Activated naive CD8-positive, alpha-beta T cell treated with anti-CD3 and anti-CD28 coated beads for 36 hours (primary cell): ENCODE measurements around the gene GABRD. TPM values are rescaled to one million over a fixed set of nuclear protein-coding genes. Genes with fewer than 3 reads are reported as not detected.
A peak's percentile ranks its signal among the peaks of the same experiment; 100 is the strongest.
"Not testable (repeated sequence)": the region's sequence is repeated elsewhere in the genome, so short reads cannot be mapped to it uniquely, and the experiment has no call there.

ENCODE experiments used
- DNase-seq: peaks from one replicate; pipeline ENCODE4 v3.0.0; 2021
- H3K27ac Mint-ChIP-seq: one replicate; pipeline ENCODE4 v1.8.0; 2022; ENCODE audit warnings: mild to moderate bottlenecking, moderate library complexity, mixed read lengths
- H3K27me3 Mint-ChIP-seq: one replicate; pipeline ENCODE4 v1.8.0; 2022; ENCODE audit warnings: mild to moderate bottlenecking, mixed read lengths
- H3K36me3 Mint-ChIP-seq: one replicate; pipeline ENCODE4 v1.8.0; 2021; ENCODE audit warnings: mild to moderate bottlenecking, mixed read lengths
- H3K4me1 Mint-ChIP-seq: one replicate; pipeline ENCODE4 v1.8.0; 2021; ENCODE audit warnings: mixed read lengths
- H3K4me3 Mint-ChIP-seq: one replicate; pipeline ENCODE4 v1.8.0; 2022; ENCODE audit warnings: mild to moderate bottlenecking, moderate library complexity, mixed read lengths
- H3K9me3 Mint-ChIP-seq: one replicate; pipeline ENCODE4 v1.8.0; 2022; ENCODE audit warnings: mixed read lengths
- total RNA-seq, 2 experiments: library from RNA; stranded (reverse); gene quantifications; one replicate each; pipeline ENCODE4 v1.2.3, GENCODE V29; 2021

GABRD gene, protein sequence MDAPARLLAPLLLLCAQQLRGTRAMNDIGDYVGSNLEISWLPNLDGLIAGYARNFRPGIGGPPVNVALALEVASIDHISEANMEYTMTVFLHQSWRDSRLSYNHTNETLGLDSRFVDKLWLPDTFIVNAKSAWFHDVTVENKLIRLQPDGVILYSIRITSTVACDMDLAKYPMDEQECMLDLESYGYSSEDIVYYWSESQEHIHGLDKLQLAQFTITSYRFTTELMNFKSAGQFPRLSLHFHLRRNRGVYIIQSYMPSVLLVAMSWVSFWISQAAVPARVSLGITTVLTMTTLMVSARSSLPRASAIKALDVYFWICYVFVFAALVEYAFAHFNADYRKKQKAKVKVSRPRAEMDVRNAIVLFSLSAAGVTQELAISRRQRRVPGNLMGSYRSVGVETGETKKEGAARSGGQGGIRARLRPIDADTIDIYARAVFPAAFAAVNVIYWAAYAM
- total RNA-seq = not detected

GRCh38 chr1:2019172-2019543 is at the start of gene GABRD:
Gene GABRD, plus strand, starts transcription at chr1:2019345. Its CDS starts 79 bp downstream, at chr1:2019424.
- peak; percentile 38 for DNase-seq
- Mint-ChIP-seq H3K4me3 (peak within 1 kb of the TSS; percentile 52), H3K27ac (no peak within 1 kb of the TSS), H3K4me1 (peaks cover 3% of the 10 kb centered on the region), H3K36me3 (no peaks in the 10 kb centered on the region), H3K9me3 (no peaks in the 10 kb centered on the region), H3K27me3 (peaks cover 86% of the 10 kb centered on the region)

DNA sequence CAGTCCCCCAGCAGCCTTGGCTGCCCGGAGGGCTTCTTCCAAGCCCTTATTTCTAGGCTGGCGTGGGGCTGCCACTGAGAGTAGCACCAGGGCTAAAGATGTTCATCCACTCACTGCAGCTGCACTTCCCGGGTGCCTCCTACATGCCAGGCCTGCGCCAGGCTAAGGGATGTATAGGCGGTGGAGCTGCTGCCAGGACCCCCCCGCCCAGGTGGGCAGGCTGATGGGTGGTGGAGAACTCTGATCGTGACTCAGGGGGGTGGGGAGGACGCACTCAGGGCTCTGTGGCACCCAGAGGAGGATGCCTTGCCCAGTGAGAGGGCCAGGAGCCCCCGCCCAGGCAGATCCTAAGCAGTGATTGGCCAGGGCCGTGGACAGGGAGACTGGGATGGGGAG is 49.6 kb upstream of the GABRD start:
- H3K36me3 Mint-ChIP-seq = no peaks in the 10 kb centered on the region
- no peak overlapping the region for H3K4me3 Mint-ChIP-seq
- DNase-seq = no peak
- no peak overlapping the region for H3K27ac Mint-ChIP-seq
- no peaks in the 10 kb centered on the region for H3K4me1 Mint-ChIP-seq
- H3K9me3 Mint-ChIP-seq = no peaks in the 10 kb centered on the region
- H3K27me3 Mint-ChIP-seq = peaks cover 13% of the 10 kb centered on the region

GRCh38 chr1:1969953-1970716 is 49.0 kb upstream of the GABRD start:
- Mint-ChIP-seq H3K4me3 (no peak overlapping the region), H3K36me3 (no peaks in the 10 kb centered on the region), H3K4me1 (no peaks in the 10 kb centered on the region), H3K27me3 (peaks cover 13% of the 10 kb centered on the region), H3K27ac (no peak overlapping the region), H3K9me3 (no peaks in the 10 kb centered on the region)
- DNase-seq = no peak

GRCh38 chr1:1971017-1971416 is 48.1 kb upstream of the GABRD start:
- peaks cover 10% of the 10 kb centered on the region for H3K27me3 Mint-ChIP-seq
- no peak for DNase-seq
- no peaks in the 10 kb centered on the region for H3K4me1 Mint-ChIP-seq
- H3K9me3 Mint-ChIP-seq = no peaks in the 10 kb centered on the region
- no peak overlapping the region for H3K4me3 Mint-ChIP-seq
- H3K27ac Mint-ChIP-seq = no peak overlapping the region
- no peaks in the 10 kb centered on the region for H3K36me3 Mint-ChIP-seq

GRCh38 chr1:1971688-1972087 is 47.5 kb upstream of the GABRD start:
- no peak for DNase-seq
- Mint-ChIP-seq H3K4me3 (no peak overlapping the region), H3K27me3 (peaks cover 9% of the 10 kb centered on the region), H3K9me3 (no peaks in the 10 kb centered on the region), H3K27ac (no peak overlapping the region), H3K36me3 (no peaks in the 10 kb centered on the region), H3K4me1 (no peaks in the 10 kb centered on the region)

DNA sequence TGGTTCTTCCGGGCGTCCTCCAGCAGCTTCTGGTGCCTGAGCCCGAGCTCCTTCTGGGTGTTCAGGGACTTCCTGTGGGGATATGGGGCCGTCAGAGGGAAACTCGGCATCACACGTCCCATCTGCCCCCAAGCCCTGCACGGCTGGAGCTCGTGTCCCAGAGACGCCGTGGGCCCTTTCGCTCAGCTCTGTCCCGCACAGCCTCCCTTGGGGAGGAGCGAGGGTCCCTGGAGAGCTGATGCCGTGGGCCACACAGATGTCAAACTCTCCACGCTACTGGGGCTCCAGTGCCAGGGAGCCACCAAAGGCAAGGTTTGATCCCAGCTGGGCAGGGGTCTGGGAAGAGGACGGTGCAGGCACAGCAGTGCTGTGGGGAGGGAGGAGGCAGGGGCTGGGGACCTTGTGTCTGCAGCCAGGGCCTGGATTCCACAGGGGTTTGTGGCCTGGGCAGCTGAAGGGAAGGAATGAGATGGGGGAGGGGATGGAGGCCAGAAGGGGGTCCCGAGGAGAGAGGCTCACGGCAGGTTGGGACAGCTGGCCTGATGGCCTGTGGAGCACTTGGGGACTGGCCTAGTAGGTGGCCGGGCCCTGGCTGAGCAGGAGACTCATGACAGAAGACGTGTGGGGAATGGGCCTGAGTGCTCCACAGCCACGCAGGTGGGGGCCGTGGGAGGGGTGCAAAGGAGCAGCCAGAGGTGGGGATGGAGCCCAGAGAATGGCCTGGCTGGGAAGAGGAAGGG is 46.0 kb upstream of the GABRD start:
- no peak overlapping the region for H3K4me3 Mint-ChIP-seq
- H3K9me3 Mint-ChIP-seq = no peaks in the 10 kb centered on the region
- no peaks in the 10 kb centered on the region for H3K4me1 Mint-ChIP-seq
- no peak for DNase-seq
- peaks cover 5% of the 10 kb centered on the region for H3K27me3 Mint-ChIP-seq
- no peak overlapping the region for H3K27ac Mint-ChIP-seq
- H3K36me3 Mint-ChIP-seq = no peaks in the 10 kb centered on the region

DNA sequence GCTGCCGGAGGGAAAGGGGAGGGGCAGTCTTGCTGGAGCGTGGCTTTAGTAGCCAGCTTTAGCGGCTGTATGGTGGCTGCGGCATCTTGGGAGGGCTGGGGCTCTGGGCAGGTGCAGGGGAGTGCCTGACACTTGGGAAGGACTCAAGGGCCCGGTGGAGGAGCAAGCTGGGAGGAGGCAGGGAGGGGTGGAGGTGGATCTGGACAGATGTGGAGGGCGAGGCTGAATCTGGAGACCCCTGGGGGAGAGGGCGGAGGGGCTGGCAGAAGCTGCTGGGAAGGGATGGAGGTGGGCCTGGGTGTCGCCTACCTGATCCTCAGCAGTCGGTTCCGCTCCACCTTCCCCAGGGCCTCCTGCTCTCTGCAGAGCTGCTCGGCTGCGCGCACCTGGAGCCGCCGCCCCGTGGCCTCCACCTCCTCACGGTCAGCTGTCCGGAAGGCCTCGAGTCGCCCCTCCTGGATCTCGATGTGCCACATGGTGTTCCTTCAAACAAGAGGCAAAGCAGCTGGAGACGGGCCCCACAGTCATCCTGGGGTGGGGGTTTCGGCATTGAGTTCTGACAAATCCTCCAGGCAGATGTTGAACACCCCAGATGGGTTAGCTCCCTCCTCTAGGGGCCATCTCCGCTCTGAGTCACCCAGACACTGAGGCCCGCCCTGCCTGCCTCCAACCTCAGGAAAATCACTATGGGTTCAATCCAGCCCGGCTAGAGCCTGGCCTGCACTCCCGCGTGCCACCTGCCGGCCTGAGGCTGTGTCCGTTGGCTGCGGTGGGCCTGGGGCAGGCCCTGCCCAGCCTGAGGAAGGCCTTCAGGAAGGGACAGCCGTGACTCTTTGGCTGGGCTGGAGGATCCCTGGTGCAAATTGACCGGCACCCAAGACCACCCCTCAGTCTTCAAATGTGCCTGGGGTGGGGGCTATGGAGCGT is 45.2 kb upstream of the GABRD start:
- DNase-seq = no peak
- peaks cover 5% of the 10 kb centered on the region for H3K27me3 Mint-ChIP-seq
- no peaks in the 10 kb centered on the region for H3K9me3 Mint-ChIP-seq
- H3K4me3 Mint-ChIP-seq = no peak overlapping the region
- no peaks in the 10 kb centered on the region for H3K36me3 Mint-ChIP-seq
- H3K27ac Mint-ChIP-seq = no peak overlapping the region
- no peaks in the 10 kb centered on the region for H3K4me1 Mint-ChIP-seq

- Mint-ChIP-seq H3K36me3 (no peaks in the 10 kb centered on the region), H3K27me3 (peaks cover 5% of the 10 kb centered on the region), H3K9me3 (no peaks in the 10 kb centered on the region), H3K4me3 (no peak overlapping the region), H3K27ac (no peak overlapping the region), H3K4me1 (no peaks in the 10 kb centered on the region)
- no peak for DNase-seq
Measured at GRCh38 chr1:1974834-1975233, 44.3 kb upstream of the GABRD start.

DNA sequence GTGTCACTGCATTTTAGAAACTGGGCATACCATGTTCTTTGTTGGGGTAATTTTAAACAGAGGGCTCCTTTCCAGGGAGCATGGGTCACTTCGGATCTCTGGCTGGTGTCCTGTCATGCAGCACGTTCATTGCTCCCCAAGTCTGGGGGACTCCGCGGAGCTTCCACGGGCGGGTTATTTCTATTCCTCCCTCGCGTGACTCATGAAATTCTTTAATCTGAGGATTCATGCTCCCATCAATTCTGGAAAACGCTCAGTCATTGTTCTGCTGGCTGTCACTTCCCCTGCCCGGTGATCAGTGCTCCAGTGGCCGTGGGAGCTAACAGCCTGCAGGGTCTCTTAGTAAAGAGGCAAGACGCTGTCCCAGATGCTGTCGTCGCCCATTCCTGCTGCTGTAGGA is 43.6 kb upstream of the GABRD start:
- no peaks in the 10 kb centered on the region for H3K9me3 Mint-ChIP-seq
- no peaks in the 10 kb centered on the region for H3K36me3 Mint-ChIP-seq
- peaks cover 5% of the 10 kb centered on the region for H3K27me3 Mint-ChIP-seq
- H3K27ac Mint-ChIP-seq = no peak overlapping the region
- no peak overlapping the region for H3K4me3 Mint-ChIP-seq
- DNase-seq = no peak
- no peaks in the 10 kb centered on the region for H3K4me1 Mint-ChIP-seq

GRCh38 chr1:1976031-1976430 is 43.1 kb upstream of the GABRD start:
- Mint-ChIP-seq H3K27ac (no peak overlapping the region), H3K9me3 (no peaks in the 10 kb centered on the region), H3K4me1 (no peaks in the 10 kb centered on the region), H3K36me3 (no peaks in the 10 kb centered on the region), H3K27me3 (peaks cover 5% of the 10 kb centered on the region), H3K4me3 (no peak overlapping the region)
- no peak for DNase-seq

DNA sequence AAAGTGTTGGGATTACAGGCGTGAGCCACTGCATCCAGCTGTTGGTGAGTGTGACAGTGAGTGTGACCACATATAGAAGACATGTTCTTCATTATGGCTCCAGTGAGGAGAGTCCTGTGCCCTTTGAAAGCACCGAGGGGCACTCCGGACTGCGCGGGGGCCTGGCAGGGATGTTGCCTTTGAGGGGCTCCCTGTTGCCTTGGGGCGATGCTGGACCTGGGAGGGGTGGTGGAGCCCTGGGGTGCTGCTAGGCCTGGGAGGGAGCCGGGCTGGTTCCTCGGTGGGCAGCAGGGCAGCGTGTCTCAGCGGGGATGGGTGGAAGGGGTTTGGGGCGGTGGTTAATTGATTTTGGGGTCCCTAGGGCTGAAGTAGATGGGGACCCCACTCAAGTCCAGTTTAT is 41.0 kb upstream of the GABRD start:
- Mint-ChIP-seq H3K36me3 (no peaks in the 10 kb centered on the region), H3K9me3 (no peaks in the 10 kb centered on the region), H3K4me1 (no peaks in the 10 kb centered on the region), H3K4me3 (no peak overlapping the region), H3K27me3 (peaks cover 5% of the 10 kb centered on the region), H3K27ac (no peak overlapping the region)
- no peak for DNase-seq

GRCh38 chr1:1978690-1979481 is 40.3 kb upstream of the GABRD start:
- H3K4me1 Mint-ChIP-seq, H3K4me3 Mint-ChIP-seq, H3K27ac Mint-ChIP-seq, H3K9me3 Mint-ChIP-seq, H3K27me3 Mint-ChIP-seq, H3K36me3 Mint-ChIP-seq, DNase-seq: not testable (repeated sequence)

- no peak for DNase-seq
- no peaks in the 10 kb centered on the region for H3K9me3 Mint-ChIP-seq
- H3K27ac Mint-ChIP-seq = no peak overlapping the region
- H3K4me1 Mint-ChIP-seq = no peaks in the 10 kb centered on the region
- H3K36me3 Mint-ChIP-seq = no peaks in the 10 kb centered on the region
- no peaks in the 10 kb centered on the region for H3K27me3 Mint-ChIP-seq
- no peak overlapping the region for H3K4me3 Mint-ChIP-seq
Measured at GRCh38 chr1:1979482-1980165, 39.5 kb upstream of the GABRD start.
